UCSD-AML1 (cell line): ENCODE data around the gene HECTD1.
"Not testable (repeated sequence)": the region's sequence is repeated elsewhere in the genome, so short reads cannot be mapped to it uniquely, and the experiment has no call there.

Source experiments
- DNase-seq: peaks from one replicate; lab custom pipeline; 2025; ENCODE audit not compliant: unreplicated experiment; lab: John Stamatoyannopoulos, UW

HECTD1 gene

GRCh38 chr14:31207755-31208545 is at the start of gene HECTD1:
TSS of gene HECTD1 (minus strand) at chr14:31207793. CDS start at chr14:31205936, 1,857 bp downstream.
- DNase-seq: peak; percentile 94

GRCh38 chr14:31257244-31257553 is 49.6 kb upstream of the HECTD1 start:
- DNase-seq: no peak

- DNase-seq: no peak
These were observed 49.1 kb upstream of the HECTD1 start for GRCh38 chr14:31256534-31257243.

GRCh38 chr14:31255918-31256317 is 48.3 kb upstream of the HECTD1 start:
- not testable (repeated sequence) for DNase-seq

DNA sequence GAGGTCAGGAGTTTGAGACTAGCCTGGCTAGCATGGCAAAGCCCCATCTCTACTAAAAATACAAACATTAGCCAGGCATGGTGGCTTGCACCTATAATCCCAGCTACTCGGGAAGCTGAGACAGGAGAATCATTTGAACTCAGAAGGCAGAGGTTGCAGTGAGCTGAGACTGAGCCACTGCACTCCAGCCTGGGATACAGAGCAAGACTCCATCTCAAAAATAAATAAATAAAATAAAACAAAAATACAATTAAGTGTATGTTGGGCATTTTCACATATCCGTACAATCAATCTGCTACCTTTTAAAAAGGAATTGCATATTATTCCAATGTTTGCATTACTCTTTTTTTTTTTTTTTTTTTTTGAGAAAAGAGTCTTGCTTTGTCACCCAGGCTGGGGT is 47.7 kb upstream of the HECTD1 start:
- no peak for DNase-seq

DNA sequence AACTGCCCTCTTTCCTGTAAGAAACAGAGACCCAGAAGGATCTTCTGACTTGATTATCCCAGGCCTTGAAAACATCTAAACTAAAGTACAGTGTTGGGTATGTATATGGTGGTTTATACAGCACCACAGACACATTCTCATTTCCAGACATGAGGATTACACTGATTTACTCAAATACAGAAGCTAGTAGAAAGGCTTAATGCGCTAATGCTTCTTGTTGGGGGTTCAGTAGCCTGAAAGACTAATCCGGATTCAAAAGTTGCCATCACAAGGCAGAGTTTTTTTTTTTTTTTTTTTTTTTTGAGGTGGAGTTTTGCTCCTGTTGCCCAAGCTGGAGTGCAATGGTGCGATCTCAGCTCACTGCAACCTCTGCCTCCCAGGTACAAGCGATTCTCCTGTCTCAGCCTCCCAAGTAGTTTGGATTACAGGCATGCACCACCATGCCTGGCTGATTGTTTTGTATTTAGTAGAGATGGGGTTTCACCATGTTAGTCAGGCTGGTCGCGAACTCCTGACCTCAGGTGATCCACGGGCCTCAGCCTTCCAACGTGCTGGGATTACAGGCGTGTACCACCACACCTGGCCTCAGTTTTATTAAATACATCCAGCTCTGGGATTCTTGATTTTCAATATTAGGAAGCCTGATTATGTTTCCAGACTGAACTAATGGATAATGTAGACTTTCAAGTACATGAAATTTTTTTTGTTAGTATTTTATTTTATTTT is 46.3 kb upstream of the HECTD1 start:
- no peak for DNase-seq

DNA sequence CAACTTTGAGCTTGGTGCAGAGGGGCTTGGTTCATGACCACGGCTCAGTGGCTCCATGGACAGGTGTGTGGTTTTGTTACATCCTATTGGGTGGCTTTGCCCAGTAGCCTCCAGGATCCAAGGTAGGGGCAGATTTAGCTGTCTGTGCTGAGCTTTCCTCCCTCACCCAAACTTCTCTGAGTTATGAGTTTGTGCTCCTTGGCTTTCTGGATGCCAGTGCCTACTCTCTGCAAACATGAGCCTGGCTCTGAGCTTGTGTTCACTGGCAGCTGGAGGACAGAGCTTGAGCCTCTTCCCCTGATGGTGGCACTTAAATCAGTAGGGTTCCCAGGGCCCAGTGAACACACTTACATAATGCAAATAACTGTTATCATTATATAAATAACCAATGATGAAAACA is 45.3 kb upstream of the HECTD1 start:
- no peak for DNase-seq

DNA sequence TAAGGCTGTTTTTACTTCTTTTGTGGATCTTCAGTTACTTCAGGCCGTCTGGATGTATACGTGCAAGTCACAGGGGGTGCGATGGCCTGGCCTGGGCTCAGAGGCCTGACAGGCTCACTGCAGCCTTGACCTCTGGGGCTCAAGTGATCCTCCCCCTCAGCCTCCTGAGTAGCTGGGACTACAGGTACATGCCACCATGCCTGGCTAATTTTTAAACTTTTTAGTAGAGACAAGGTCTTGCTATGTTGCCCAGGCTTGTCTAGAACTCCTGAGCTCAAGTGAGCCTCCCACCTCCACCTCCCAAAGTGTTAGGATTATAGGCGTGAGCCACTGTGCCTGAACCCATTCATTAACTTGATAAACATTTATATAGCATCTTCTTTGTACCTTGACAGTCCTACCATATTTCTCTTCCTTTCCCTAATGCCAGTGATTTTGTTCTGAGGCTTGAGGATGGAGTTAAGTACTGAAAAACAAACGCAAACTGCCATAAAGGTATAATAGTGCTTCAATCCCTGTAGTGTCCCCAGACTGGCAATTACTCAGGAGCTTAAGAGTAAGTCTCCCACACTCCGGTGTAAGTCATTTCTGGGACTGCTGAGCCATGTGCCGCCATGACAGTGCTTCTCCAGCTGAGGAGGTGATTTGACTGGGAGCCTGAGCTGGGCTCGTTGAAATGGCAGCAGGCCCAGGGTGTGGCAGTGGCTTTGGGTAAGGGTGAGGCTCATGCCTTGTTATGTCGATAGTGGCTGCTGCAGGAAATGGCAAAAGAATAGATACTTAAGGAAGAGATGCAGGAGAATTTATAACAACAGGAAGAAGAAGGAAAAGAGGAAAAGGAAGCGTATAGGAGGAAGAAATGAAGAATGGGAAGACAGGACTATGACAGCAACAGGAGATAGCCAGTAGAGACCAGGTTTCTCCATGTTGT is 43.7 kb upstream of the HECTD1 start:
- DNase-seq: no peak

DNA sequence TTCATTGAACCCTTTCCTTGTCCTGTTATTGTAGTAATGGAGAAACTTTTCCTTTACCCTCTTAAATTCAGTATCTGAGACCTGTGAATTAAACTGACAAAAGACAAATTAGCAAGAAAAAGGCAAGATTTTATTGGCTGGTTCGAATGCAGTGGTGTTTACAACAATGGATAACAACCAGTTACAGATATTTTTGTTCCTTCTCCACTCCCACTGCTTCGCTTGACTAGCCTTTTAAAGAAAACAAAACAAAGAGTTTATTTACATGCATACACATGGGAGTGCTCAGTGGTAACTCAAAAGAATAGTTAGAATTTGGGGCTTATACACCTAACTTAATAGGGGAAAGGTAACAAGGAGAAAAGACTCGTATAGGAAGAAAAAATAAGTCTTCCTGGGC is 37.0 kb upstream of the HECTD1 start:
- no peak for DNase-seq

DNA sequence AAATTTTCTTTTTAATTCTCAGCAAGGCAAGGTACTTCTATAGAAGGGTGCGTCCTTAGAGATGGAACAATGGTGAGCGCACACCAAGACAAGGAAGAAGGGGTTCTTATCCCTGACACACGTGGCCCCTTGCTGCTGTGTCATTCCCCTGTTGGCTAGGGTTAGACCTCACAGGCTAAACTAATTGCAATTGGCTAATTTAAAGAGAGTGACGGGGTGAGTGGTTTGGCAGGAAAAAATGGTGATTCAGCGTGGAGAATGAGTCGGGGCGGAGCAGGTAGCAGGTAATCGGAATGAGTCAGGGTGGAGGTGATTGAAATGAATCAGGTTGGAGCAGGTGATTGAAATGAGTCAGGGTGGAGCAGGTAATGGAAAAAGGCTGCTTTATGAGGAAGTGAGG is 36.3 kb upstream of the HECTD1 start:
- DNase-seq: no peak

DNA sequence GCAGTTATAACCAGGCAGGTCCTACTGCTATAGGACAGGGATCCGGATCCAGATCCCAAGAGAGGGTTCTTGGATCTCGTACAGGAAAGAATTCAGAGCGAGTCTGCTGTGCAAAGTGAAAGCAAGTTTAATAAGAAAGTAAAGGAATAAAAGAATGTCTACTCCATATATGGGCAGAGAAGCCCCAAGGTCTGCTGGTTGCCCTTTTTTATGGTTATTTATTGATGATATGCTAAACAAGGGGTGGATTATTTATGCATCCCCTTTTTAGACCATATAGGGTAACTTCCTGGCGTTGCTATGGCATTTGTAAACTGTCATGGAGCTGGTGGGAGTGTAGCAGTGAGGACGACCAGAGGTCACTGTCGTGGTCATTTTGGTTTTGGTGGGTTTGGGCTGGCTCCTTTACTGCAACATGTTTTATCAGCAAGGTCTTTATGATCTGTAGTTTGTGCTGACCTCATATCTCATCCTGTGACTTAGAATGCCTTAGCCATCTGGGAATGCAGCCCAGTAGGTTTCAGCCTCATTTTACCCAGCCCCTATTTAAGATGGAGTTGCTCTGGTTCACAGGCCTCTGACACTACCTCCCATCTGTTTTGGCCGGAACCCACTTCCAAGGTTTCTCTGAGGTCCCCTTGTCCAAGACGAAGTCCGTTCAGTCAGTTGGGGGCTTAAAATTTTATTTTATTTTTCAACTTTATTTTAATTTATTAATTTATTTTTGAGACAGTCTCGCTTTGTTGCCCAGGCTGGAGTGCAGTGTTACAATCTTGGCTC is 34.8 kb upstream of the HECTD1 start:
- DNase-seq: not testable (repeated sequence)

- DNase-seq: no peak
These were observed 34.0 kb upstream of the HECTD1 start for GRCh38 chr14:31241450-31242114.

DNA sequence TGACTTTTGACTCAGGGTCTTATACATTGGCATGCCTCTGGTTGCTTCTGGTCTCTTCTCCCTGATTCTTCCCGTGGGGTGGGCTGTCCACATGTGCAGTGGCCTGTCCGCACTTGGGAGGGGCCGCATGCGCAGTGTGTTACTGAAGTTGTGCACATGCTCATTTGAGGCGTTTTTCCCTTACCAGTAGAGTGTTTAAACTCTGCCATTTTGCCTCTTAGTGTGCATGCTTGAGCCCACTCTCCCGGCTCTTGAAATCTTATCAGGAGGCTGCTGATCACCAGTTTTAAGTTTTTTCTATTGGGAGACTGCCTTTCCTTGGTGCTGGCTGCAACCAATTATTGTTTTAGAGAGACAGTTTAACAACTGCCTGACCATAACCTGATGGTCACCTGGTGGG is 32.1 kb upstream of the HECTD1 start:
- no peak for DNase-seq

DNA sequence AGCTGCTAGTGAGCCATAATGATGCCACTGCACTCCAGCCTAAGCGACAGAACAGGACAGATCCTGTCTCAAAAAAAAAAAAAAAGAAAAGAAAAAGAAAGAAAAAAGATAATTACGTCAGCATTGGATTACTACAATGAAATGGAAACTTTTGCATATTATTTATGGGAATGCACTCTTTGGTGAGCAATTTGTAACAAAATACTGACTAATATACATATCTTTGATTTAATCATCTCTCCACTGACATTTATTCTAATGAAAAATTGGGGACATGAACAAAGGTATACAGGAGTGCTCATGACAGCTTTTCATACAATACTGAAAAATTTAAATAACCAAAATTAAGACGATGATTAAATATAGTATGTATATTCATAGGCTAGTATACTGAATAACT is 27.9 kb upstream of the HECTD1 start:
- no peak for DNase-seq

GRCh38 chr14:31232081-31232480 is 24.5 kb upstream of the HECTD1 start:
- DNase-seq: no peak

- not testable (repeated sequence) for DNase-seq
These were observed 23.7 kb upstream of the HECTD1 start for GRCh38 chr14:31231272-31231671.

- DNase-seq: no peak
These were observed 23.0 kb upstream of the HECTD1 start for GRCh38 chr14:31230573-31230958.

GRCh38 chr14:31229638-31230572 is 22.3 kb upstream of the HECTD1 start:
- peak; percentile 17 for DNase-seq

DNA sequence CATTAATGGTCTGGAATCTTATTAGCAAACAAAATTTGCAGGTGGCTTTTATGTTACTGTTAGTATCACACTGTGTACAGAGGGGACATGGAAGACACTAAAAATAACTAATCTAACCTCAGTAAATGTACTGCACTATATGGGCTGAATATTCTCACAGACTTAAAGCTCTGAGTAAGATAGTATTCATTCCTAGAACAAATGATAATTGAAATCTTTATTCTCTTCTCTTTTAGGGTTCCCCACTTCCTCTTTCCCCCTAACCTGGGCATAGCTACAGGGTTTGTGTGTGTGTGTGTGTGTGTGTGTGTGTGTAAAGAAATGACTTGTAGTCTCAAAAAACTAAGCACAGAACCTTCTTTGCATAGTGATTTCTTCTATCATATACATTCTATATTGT is 21.4 kb upstream of the HECTD1 start:
- no peak for DNase-seq
